GF-D8 (cell line): ENCODE measurements around the gene CDH11.

Source experiments
- DNase-seq: peaks from one replicate; lab custom pipeline; 2025; lab: John Stamatoyannopoulos, UW

CDH11 gene

DNA sequence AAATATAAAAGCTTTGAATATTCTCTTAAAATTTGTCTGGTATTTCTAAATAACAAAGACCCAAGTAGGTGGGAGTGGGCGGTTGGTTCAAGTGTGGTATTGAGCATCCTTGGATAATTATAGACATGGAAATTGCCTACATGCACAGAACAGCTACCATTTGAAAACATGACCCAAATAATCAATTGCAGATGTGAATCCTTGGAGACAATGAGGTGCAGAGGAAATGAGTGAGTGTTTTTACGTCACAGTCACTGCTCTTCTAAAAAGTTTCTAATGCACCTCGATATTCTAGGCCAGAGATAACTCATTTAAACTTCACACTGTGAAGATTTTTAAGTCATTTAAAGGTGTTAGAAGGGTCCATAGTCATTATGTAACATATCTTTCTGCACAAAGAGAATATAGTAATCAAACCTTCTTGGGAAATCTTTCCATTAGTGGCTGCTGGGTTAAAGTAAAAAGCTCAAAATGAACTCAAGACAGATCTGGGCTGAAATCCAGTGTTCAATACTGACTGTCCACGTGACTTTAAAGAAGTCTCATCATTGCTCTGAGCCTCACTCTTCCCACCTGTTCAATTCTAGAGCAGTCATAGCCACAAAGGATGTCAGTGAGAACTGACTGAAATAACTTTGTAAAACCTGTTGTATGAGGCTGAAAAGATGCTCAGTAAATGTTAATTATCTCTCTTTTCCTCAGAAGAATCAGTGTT lies 144.5 kb downstream of the CDH11 start:
- DNase-seq, result no peak

DNA sequence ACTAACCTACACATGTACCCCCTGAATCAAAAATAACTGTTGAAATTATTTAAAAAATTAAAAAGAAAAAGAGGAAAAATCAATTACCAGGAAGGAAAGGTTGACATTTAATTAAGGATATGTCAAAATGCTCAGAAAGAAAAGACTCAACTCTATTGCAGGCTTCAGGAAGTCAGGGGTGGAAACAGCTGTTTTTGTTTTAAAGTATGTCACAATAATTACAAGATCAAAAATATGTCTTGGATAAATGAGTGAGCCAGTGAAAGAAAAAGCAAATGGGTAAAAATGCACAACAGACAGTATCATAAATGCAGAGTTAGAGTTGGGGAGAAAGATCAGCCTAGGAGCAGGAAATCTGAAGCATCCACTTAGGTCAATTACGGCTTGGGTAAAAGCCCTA lies 146.0 kb downstream of the CDH11 start:
- no peak for DNase-seq

DNA sequence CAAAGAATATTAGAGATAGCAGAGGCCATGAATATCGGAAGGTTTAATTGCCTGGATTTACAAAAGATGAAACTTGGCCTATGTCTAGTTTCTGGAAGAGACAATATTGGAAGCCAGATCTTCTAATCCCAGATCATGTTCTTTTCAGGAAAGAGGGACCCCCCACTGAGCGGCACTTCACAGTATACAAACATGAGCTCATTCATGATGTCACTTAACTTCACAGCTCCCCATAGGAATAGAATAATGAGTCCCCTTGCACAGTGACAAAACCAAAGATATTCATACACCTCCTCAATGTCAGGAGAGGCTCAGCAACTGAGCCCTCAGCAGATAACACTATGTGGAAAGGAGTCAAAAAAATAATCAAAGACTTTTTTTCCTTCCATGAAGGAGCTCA lies 147.5 kb downstream of the CDH11 start:
- DNase-seq, result no peak

DNA sequence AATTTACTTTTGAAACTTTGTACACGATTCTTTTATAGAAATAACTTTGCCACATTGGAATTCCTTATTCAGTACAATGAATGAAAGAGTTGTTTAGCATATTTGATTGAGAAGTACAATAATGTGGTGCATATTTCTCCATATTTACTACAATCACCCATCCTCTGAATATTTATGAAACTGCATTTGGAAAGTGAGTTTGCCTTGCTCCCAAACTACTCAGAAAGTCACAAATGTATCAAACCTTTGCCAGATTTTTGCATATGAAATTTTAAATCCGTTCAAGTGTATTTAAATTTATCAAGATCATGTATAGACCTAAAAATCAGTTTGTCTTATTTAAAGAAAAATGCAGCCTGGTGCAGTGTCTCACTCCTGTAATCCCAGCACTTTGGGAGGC lies 148.7 kb downstream of the CDH11 start:
- no peak for DNase-seq

DNA sequence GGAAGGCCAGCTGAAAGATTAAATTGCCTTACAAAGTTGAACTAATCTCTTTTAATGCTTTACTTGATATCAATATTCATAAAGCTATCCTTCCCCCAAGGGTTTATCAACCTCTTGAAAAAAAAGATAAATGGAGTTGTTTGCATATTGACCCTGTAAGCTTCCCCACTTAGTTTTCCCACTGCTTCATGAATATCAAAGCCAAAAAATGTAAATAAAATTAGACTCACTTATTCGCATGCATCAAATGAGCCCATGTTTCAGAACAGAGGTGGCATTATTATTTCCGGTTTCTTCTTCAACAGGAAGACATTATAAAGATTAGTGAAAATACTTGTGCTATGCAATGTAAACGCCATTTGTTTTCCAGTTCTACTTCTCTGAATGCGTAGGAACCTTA lies 150.7 kb downstream of the CDH11 start:
- no peak for DNase-seq

DNA sequence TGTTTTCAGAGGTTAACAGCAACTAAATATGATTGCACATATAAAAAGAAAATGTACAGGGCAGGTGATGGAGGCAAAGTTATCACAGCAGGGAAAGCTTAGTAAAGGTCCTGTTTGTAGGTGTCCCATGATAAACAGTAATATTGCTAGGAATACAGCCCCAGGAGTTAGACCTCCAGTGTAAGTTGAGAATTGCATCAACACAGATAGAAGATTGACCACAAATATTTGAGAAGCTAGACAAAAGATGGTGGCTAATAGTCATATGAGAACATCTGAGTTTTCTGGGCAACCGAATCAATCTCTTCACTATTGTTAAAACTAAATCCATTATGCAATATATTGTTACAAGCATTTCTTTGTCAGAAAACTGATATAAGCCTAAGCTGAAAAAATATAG lies 152.6 kb downstream of the CDH11 start:
- DNase-seq, result no peak

DNA sequence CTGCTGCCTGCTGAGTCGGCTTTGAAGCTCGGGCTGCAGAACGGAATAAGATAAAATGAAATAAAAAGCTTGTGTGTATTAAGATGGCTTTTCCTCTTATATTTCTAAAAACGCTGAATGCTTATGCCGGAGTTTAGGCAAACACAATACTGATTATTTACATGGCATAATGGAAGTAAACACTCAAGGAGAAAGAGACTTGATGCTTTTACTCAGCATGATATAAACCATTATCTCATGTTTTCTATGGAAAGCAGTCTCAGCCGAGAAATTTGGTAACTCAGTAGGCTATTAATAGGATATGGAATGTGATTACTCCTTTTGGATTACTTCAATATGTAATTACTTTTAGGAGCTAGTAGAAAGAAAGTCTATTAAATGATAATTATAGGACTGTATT lies 153.3 kb downstream of the CDH11 start:
- DNase-seq, result no peak

DNA sequence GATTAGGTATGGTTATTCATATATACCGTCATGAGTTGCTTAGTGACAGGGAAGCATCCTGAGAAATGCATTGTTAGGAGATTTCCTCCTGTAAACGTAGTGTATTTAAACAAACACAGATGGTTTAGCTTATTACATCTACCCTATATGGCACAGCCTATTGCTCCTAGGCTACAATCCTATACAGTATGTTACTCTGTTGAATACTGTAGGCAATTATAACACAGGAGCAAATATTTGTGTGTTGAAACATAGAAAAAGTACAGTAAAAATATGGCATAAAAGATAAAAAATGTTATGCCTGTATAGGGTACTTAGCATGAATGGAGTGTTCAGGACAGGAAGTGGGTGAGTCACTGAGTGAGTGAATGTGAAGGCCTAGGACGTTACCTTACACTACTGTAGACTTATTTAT lies 157.7 kb downstream of the CDH11 start:
- no peak for DNase-seq

DNA sequence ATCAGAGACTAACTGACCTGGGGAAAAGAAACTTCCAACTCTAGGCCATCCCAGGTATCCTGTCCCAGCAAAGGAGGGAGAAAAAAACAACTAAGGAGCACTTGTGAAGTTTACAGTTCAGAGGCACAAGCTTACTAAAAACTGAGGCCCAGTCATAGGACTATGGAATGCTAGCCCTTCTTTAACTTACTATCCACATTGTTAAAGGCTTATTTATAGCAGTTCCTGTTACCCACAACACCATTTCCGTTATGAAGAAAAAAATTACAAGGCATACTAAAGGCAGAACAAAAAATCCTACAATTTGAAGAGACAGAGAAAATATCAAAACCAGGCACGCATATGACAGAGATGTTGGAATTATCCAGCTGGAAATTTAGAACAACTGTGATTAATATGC lies 159.1 kb downstream of the CDH11 start:
- no peak for DNase-seq

DNA sequence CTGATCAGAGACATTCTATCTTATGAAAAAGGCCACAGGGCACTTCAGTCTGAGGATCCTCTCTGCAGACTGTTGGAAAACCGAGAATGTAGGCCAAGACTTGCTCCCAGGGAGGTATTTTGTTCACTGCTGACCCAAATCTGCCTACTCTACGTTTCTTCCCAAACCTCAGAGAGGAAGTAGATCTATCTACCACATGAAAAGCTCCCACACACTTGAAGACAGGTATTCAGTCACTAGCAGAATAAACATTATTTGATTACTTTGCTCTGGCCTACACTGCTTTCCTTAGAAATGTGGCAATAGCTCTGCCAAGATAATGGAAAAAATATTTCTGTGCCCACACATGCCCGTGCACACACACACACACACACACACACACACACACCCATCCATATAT lies 164.6 kb downstream of the CDH11 start:
- no peak for DNase-seq

DNA sequence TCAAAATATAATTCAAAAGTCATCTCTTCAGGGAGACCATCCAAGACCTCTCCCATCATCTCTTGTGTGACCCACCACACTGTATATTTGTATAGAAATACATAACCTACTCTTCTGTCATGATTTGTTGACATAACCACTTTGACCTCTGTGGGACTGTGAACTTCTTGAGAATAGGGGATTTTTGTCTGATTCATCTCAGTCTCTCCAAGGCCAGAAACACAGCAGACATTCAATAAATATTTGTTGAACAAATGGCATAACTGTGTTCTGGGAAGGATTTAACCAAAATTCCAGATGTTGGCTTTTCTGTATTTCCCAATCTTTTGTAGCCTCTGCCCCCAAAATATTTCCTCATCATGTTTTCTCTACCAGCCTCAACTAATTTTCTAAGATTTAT lies 169.7 kb downstream of the CDH11 start:
- DNase-seq, result no peak

DNA sequence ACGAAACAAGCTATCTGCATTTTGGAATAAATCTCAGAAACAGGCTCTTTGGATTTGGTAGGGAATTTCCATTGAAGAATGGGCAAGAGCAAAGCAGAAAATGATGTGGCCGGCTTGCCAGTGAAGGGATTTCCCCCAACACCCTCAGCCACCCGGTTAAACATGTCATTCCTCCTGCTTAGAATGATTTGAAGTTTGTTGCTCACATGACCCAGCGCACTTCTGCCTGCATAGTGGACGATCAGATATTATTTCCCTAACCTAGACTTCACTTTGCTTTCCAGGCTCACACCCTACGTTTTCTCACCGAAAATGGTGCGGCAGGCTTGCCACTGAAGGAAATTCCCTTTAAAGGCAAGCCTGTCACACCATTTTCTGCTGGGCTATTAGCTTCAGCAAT lies 170.7 kb downstream of the CDH11 start:
- DNase-seq, result no peak

DNA sequence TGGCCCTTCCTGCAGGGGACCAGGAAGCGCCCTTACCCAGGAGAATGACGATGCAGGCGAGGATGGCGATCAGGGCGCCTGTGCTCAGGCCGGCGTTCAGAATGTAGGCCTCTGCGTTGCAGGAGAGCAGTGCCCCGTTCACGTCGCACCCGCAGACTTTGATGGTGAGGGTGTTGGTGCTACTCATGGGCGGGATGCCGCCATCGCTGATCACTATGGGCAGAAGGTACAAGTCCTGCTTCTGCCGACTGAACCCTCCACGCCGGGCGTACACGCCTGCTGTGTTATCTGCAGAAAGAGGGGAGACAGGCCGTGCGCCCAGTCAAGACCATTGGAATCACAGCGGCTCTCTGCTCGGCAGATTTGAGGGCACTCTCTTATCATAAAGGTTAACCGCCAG lies 171.1 kb downstream of the CDH11 start:
- DNase-seq, result no peak

DNA sequence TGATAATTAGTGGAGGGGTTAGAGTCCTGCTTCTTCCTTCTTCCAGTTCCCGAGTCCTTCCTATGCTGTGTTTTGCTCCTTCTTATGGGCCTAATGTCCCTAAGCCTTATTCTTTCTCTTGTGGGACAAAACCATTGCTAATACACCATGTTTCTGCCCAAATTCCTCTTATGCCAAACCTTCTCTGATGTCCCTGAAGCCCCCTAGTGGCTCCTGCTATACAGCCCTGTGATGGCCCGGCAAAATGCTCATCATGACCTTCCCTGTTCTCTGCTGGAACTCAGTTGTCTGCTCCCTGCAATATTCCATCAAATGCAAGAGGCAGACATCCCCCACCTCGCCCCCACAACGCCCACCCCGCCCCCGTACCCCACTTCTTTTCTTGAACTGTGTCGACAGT lies 171.6 kb downstream of the CDH11 start:
- DNase-seq, result no peak

DNA sequence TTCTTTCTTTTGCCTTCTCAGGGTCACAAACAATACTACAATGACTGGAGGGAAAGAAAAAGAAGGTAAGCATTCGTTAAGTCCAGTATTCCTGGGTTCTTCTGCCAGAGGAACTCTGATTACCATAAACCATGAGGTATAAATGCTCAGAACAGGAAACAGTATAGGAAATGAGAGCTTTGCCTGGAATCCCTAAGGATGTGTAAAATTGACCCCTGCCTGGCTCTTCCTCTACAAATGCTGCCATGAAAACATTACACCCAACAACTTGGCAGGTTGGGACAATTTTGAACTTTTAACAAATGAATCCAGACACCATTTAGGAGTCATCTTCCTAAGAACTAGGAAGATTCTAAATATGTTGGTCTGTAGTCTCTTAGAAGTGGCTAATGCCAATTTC lies 173.8 kb downstream of the CDH11 start:
- DNase-seq, result no peak

DNA sequence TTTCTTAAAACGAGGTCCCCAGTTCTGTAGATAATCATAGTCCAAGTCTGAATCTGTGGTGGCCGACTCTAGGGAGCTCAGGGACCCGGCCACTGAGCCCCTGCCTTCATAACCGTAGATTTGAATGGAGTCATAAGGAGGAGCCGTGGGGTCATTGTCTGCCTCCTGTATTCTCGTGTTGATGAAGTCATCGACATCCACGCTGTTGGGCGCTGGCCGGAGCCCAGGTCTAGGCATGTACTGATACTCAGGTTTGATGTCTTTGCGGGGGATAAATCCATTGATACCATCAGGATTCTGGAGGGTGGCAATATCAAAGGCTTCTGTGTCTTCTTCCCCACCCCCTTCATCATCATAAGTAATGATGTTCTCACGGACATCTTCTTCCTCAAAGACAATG lies 174.2 kb downstream of the CDH11 start:
- no peak for DNase-seq

DNA sequence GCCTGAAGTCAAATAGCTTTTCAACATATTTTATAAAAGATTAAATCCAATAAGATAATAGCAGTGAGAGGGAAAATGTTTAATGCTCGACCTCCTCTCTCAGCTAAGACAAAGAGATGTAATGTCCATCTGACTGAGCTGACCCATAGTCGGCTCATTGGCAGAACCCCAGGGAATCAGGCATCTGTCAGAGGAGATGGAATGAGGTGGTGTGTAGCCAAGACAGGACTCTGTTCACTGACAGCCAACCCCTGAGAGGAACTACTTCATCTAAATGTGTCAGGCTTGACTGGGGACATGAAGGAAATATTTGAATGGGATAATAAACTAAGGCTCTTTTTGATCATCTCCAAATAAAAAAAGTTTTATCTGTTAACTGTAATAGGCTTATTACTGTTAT lies 188.0 kb downstream of the CDH11 start:
- DNase-seq, result no peak

DNA sequence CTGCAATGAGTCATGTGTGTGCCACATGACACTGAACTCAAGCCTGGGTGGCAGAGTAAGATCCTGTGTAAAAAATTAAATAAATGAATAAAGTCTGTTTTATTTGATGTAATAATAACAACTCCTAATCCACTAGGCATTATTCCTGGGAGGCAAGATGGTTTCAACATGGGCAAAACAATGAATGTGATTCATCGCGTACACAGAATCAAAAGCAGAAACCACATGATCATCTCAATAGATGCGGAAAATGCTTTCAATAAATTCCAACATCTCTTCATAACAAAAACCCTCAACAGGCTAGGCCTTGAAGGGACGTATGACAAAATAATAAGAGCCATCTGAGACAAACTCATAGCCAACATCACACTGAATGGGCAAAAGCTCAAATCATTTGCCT lies 195.4 kb downstream of the CDH11 start:
- DNase-seq, result no peak

DNA sequence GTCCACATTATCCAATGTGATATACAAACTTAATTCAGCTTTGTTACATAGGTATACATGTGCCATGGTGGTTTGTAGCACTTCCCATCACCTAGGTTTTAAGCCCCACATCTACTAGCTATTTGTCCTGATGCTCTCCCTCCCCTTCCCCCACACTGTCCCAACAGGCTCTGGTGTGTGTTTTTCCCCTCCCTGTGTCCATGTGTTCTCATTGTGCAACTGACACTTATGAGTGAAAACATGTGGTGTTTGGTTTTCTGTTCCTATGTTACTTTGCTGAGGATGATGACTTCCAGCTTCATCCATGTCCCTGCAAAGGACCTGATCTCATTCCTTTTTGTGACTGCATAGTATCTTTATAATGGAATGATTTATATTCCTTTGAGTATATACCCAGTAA lies 196.7 kb downstream of the CDH11 start:
- no peak for DNase-seq

DNA sequence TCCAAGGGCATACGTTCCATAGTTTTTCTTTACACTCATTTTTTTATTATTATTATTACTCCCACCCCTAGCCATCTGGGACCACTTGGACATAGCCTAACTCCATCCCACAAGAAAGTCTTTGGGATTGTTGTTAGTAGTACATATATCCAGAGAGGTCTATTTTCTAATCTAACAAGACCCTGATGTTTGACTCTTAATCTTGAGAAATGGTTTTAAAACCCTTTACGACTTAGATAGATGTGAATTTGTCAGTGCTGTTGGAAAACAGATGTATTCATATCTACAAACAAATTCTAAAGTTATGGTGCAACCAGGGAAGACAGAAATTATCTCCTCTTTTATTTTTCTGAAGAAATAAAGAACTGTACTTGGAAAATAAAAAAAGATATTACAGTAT lies 197.8 kb downstream of the CDH11 start:
- no peak for DNase-seq

DNA sequence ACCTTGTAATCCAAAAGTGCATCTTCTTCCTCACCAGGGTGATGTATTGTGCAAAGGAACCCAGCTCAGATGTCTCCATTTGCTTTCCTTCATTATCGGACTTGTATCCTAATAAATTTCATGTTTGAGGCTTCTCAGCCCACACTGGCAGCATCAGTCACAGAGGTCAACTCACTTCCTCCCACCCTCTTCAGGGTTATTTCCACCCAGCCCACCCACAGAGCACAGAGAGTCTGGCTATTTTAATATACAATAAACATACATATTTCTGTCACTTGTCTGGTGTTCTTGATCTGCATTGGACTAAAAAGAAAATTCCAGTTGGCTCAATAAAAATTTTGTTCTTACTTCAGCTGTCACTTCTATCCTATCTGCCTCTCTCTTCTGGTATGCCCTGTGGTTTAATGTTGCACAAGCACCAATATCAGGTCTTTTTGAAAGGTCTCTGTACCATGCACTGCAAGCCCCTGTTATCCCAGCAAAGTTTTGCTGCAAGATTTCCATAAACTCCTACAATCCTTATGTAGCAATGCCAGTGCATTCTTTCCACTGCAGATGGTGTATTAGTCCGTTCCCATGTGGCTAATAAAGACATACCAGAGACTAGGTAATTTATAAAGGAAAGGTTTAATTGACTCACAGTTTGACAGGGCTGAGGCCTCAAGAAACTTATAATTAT lies 201.8 kb downstream of the CDH11 start:
- DNase-seq, result no peak

DNA sequence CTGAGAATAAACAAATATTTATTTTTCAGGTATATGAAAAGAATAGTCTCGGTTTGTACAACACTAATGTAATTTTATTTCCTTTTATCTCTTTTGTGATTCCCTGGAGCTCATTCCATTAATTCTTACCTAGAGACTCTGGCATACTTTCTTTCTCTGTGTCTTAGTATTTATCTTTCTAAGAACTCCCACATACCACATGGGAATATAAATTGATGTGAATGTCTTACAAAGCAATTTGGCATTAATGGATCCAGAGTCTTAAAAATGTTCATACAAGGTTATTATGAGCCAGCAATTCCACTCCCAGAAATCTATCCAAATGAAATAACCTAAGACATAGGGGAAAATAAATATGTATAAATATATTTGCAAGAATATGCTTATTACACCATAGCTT lies 202.7 kb downstream of the CDH11 start:
- no peak for DNase-seq

DNA sequence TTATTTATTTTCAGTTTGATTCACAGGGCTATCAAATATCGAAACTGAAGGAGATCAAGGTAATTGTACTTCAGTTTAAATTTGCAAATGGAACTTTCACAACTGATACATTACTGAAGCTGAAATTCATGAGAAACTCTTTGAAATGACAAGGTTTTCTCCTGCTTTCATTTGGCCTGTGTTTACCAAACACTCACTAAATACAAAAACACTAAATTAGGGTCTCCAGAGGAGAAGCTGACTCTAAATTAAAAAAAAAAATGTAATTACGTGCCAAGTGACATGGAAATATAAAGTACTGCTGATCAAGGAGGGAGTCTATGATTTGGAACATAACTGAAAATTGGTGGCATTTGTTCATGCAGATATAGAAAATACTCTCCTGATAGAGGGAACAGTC lies 205.8 kb downstream of the CDH11 start:
- no peak for DNase-seq

DNA sequence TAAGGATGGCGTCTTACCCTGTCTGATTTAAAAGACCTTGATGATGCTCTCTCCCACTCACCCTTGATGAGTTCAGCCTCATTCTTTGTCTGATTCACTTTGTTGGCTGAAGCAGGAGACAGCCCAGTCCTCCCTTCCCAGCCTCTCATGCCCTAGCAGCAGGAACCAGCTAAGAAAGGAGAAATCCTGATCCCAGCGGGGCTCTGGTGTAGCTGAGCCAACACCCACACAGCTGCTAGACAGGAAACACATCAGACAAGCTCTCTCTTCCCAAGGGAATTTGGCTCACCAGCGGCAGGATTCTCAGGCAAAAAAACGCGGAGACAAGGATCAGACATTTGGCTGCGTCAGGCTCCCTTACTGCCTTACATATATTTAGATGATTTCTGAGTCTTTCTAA lies 211.5 kb downstream of the CDH11 start:
- no peak for DNase-seq
